ENCODE data around the gene PDIA6. TPM values are rescaled to one million over a fixed set of nuclear protein-coding genes. Genes with fewer than 3 reads are reported as not detected.

The PDIA6 gene
- total and polyA plus RNA-seq, 2 of the 4 experiments (the other 2 are of a cell fraction) = 204 to 349 TPM

DNA sequence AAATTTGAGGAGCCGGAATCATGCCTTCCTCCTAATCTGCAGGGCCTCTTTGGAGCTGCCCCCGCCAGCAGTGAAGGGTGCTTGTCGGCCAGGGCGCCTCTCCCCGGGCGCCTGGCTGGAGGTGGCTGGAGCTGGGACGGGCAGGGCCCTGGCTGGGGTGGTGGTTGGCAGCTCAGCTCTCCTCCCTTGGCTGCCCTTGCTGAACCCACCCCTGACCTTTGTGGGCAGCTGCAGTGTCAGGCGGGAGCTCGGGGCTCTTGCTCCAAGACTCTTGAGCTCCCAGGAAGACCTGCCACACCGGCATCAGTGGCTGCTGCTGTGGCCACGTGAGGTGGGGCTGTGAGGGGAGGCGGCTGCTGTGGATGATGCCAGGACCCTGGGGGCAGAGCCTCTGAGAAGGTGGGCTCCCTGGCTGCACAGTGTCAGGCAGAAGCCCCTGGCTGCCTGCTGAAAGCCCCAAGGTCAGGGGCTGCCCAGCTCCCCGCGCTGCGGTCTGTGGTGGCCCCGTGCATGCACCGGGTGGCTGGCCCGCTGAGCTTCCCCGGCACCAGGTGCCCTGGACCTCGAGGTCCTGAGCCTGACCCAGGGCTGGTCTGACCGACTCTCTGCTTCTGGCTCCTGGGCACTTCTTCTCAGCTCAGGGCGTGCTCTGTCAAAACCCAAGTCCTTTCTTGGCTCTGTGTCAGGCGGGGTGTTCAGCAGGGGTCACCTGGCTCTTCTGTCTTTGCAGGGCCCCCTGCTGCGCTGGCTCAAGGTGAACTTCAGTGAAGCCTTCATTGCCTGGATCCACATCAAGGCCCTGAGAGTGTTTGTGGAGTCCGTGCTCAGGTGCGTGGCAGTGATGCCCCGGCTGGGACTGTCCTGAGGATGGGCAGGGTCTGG lies 34.5 kb downstream of the PDIA6 start:
- Histone ChIP-seq H3K9me1 (ENCODE audit: insufficient read depth, low read length) (no peaks in the 10 kb centered on the region), H3K27me3 (ENCODE audit: control insufficient read depth, insufficient read depth, low read length) (no peaks in the 10 kb centered on the region), H3K56ac (ENCODE audit: extremely low read depth, insufficient read depth, low read length) (no peak overlapping the region), H2AFZ (replicated peaks; ENCODE audit: low read length, poor library complexity) (no peak overlapping the region), H4K8ac (ENCODE audit: low read depth in 2 of 2, low read length in 2 of 2) (no peak overlapping the region), H2BK15ac (ENCODE audit: low read depth, low read length) (no peak overlapping the region), H4K91ac (ENCODE audit: insufficient read depth, low read depth, low read length) (no peak overlapping the region), H3K4me2 (ENCODE audit: low read depth, low read length) (no peak overlapping the region), H3K79me1 (ENCODE audit: low read depth in 1 of 2, low read length in 2 of 2) (peaks cover 4% of the 10 kb centered on the region in 2 experiments; a peak in 2 of 4 replicates), H4K20me1 (ENCODE audit: insufficient read depth, low read length) (peaks cover 4% of the 10 kb centered on the region), H3K18ac (ENCODE audit: low read depth, low read length) (no peak overlapping the region), H3K4me1 (ENCODE audit: control insufficient read depth, insufficient read depth, low read length) (no peaks in the 10 kb centered on the region), H3K27ac (ENCODE audit: insufficient read depth, low read length) (no peak overlapping the region), H2BK5ac (ENCODE audit: low read depth, low read length, poor library complexity, severe bottlenecking) (no peak overlapping the region), H2AK9ac (replicated peaks; ENCODE audit: low read depth, low read length, poor library complexity) (no peak overlapping the region), H2AK5ac (ENCODE audit: low read depth, low read length) (no peak overlapping the region), H3K14ac (replicated peaks; ENCODE audit: low read depth, low read length) (no peak overlapping the region), H2BK20ac (ENCODE audit: low read depth, low read length) (no peak overlapping the region), H2BK120ac (ENCODE audit: low read depth, low read length) (no peak overlapping the region), H3K4ac (ENCODE audit: low read depth, low read length) (no peak overlapping the region), H3K36me3 (ENCODE audit: control insufficient read depth, insufficient read depth, low read length) (peaks cover 22% of the 10 kb centered on the region), H3K23ac (ENCODE audit: low read depth, low read length) (no peak overlapping the region), H3K9ac (ENCODE audit: low read depth, low read length) (no peak overlapping the region), H4K5ac (ENCODE audit: low read depth, low read length) (no peak overlapping the region), H3K4me3 (ENCODE audit: insufficient read depth, low read depth, low read length) (no peak overlapping the region), H3K9me3 (ENCODE audit: control insufficient read depth, insufficient read depth, low read length) (no peaks in the 10 kb centered on the region)
- in situ Hi-C loops (cut with MboI; ENCODE audit: low sequenced_read_pairs) = no loop called here
- CTCF ChIA-PET = no interaction called here
- no TSS peak for BruUV-seq (replicated peaks)
- intact Hi-C loops (cut with micrococcal nuclease) = no loop called here
- no peak for ATAC-seq (ENCODE audit: low read depth)
- no peak for DNase-seq
- no peak for TF ChIP-seq BHLHE40 (IDR thresholded peaks at IDR 0.05; ENCODE audit: low read depth, low read length)
- no peak for TF ChIP-seq CHD1 (IDR thresholded peaks at IDR 0.05; ENCODE audit: low read depth, low read length)
- no peak for TF ChIP-seq CTCF (conservative IDR thresholded peaks at IDR 0.05; ENCODE audit: low read depth, low read length)
- dilution Hi-C loops (cut with HindIII; ENCODE audit: low sequenced_read_pairs, unreplicated experiment) = no loop called here
- WGBS, 2 experiments (ENCODE audit: extremely low coverage in 2 of 2, insufficient read length in 1 of 2) = 91% methylated on average over 11 of the region's 27 CpGs; no CpG with 5 or more reads in 1 of the 2 experiments
- POLR2A ChIA-PET (ENCODE audit: unreplicated experiment) = no interaction called here
